Hematopoietic multipotent progenitor cell treated with erythropoietin and hydrocortisone succinate and interleukin-3 and kit ligand, for 17 days (in vitro differentiated cells): ENCODE results near the gene CCM2.
"Not testable (repeated sequence)": the region's sequence is repeated elsewhere in the genome, so short reads cannot be mapped to it uniquely, and the experiment has no call there.

Experiments used
- DNase-seq: peaks from one replicate; pipeline ENCODE4 v3.0.0-alpha.2; 2015; ENCODE audit warnings: low spot score

The CCM2 gene

GRCh38 chr7:45034710-45035109, 34.7 kb downstream of the CCM2 start:
- DNase-seq = not testable (repeated sequence)

GRCh38 chr7:45035371-45035770, 35.4 kb downstream of the CCM2 start:
- DNase-seq = no peak

GRCh38 chr7:45035893-45036292, 35.9 kb downstream of the CCM2 start:
- no peak for DNase-seq

- no peak for DNase-seq
Measured at GRCh38 chr7:45036317-45036716, 36.3 kb downstream of the CCM2 start.

DNA sequence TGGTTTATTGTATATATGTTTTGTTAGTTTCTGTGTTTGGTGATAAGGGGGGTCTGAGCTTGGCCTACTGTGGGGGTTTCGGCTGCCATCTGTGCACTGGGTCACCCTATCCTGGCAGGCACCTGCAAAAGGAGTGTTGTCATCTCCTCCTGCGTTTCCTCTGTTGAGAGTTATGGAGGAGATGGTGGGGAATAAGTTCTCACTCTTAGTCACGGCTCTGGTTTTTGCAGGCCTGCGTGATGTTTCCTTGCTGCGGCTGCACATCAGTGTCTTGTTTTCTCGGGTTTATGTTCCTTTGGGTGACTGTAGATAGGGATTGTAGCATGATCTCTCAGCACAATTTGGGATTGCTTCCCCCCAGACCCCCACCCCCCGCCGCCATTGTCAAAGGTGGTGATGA, 36.8 kb downstream of the CCM2 start:
- no peak for DNase-seq

GRCh38 chr7:45037876-45038275, 37.9 kb downstream of the CCM2 start:
- no peak for DNase-seq

- DNase-seq = no peak
Measured at GRCh38 chr7:45039106-45039505, 39.1 kb downstream of the CCM2 start.

- DNase-seq = no peak
Measured at GRCh38 chr7:45044338-45044737, 44.3 kb downstream of the CCM2 start.

DNA sequence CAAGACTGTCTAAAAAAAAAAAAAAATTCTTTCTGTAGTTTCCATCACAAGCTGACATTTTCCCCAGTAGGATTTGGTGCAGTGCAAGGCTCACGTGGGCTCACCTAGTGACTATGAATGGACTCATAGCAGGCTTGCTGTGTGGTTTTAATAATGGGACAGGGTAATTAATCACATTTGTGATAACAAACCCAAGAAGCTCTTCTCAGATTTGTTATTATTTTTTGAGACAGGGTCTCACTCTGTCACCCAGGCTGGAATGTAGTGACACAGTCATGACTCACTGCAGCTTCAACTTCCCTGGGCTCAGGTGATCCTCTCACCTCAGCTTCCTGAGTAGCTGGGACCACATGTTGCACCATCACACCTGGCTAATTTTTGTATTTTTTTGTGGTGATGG, 48.7 kb downstream of the CCM2 start:
- no peak for DNase-seq

DNA sequence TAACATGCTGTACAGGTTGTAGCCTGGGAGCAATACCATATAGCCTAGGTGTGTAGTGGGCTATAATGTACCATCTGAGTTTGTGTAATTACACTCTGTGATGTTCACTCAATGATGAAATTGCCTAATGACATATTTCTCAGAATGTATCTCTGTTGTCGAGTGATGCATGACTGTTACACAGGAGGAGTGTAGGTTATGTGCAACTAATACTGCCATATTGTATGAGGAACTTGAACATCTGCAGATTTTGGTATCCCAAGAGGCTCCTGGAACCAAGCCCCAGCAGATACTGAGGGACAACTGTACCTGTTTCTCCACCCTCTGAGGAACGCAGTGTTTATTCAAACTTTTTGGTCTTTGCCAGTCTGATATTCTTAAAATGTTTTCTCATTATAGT, 50.2 kb downstream of the CCM2 start:
- DNase-seq = no peak

- DNase-seq = no peak
Measured at GRCh38 chr7:45052011-45052410, 52.0 kb downstream of the CCM2 start.

DNA sequence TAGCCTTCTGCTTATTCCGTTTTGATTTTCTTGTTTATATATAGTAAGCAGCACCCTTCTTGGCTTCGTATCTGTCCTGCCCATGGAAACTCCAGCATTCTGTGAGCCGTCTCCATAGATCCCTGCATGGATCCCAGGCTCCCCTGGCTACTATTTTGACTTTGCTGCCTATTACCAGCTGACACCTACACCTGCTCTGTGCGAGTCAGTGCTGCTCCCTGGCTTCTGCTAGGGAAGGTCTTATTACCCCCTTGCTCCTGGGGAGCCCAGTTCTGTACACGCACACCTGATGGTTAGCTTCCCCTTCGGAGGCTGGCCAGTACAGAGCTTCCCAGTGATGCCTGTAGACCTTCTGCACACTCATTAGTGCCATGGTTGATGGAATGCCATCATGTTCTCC, 53.4 kb downstream of the CCM2 start:
- DNase-seq = no peak

GRCh38 chr7:45053941-45054340, 53.9 kb downstream of the CCM2 start:
- DNase-seq = no peak

DNA sequence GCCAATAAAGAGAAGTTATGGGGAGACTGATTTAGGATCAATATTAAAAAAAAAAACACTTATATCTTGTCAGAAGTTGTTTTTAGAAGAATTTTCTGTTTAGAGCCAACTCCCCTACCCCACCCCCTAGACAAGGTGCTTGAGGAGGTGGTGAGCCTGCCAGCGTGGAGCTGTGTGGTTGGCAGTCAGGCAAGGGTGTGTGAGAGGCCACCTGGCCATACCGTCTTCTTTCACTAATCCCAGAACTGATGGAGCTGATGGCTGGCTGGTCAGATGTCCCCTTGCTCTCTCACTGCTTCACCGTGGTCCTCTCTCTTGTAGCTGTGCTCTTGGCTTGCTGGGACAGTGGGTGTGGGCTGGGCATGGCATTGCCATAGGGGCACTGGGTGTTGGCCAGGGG, 54.4 kb downstream of the CCM2 start:
- DNase-seq = no peak

DNA sequence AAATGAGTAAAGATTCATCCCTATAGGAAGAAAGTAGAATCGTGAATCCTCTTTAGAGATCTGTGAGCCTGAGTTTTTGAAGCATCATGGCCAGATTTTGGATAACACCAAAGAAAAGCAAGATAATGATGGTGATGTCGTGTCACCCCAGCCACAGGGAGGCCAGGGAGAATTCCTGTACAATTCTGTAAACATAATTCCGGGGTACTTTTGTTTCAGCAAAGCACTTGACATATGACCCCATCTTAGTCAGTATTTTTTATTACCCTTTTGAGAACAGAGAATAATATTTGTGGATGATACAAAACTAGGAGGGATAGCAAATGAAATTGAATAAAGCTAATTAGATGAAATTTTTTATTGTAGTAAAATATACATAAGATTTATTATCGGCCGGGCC, 55.0 kb downstream of the CCM2 start:
- DNase-seq = no peak

GRCh38 chr7:45055594-45056219, 55.7 kb downstream of the CCM2 start:
- DNase-seq = no peak

DNA sequence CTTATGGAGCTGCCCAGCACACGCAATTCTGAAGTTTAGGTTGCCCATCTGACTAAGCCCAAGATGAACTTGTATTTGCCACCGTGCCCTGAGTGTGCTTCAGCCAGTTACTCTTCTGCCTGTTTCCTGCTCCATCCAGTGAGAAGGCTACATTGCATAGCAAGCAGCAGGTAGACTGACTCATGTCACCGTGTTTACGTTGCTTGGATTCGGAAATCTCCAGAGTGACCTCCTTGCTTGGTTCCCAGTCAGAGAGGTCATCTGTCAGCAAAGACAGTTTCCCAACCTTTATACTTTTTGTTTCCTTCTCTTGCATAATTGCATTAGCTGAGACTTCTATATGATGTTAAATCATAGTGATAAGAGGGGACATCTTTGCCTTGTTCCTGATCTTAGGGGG, 57.9 kb downstream of the CCM2 start:
- DNase-seq = no peak

GRCh38 chr7:45060295-45060694, 60.3 kb downstream of the CCM2 start:
- DNase-seq = no peak

DNA sequence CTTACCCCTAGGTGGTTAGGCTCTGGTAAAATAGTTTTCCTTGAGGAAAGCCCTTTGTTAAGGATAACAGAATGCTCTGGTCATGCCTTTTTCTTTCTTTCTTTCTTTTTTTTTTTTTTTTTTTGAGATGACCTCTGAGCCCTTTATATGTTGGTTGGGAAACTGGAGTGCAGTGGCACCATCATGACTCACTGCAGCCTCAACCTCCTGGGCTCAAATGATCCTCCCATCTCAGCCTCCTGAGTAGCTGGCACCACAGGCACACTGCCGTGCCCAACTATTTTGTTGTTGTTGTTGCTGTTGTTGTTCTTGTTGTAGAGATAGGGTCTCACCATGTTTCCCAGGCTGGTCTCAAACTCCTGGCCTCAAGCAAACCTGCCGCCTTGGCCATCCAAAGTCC, 61.4 kb downstream of the CCM2 start:
- no peak for DNase-seq

GRCh38 chr7:45061806-45062425, 61.9 kb downstream of the CCM2 start:
- no peak for DNase-seq

- DNase-seq = no peak
Measured at GRCh38 chr7:45064047-45064725, 64.2 kb downstream of the CCM2 start.

- no peak for DNase-seq
Measured at GRCh38 chr7:45065031-45065995, 65.3 kb downstream of the CCM2 start.

- no peak for DNase-seq
Measured at GRCh38 chr7:45066409-45066808, 66.4 kb downstream of the CCM2 start.
